ENCODE data around the gene BEND2. TPM values are rescaled to one million over a fixed set of nuclear protein-coding genes. Genes with fewer than 3 reads are reported as not detected.
"Not testable (repeated sequence)": the region's sequence is repeated elsewhere in the genome, so short reads cannot be mapped to it uniquely, and the experiment has no call there.

BEND2 gene
- not detected in 3 replicates for total RNA-seq

GRCh38 chrX:18220786-18221185 lies at the start of gene BEND2:
TSS of gene BEND2 (minus strand) at chrX:18220886. CDS start at chrX:18220750, 136 bp downstream.
- Mint-ChIP-seq H3K9me3 (peaks cover 21% of the 10 kb centered on the region), H3K4me1 (no peaks in the 10 kb centered on the region), H3K4me3 (no peak within 1 kb of the TSS), H3K27ac (no peak within 1 kb of the TSS), H3K36me3 (no peaks in the 10 kb centered on the region), H3K27me3 (ENCODE audit: low read depth) (no peaks in the 10 kb centered on the region)
- DNase-seq (ENCODE audit: low spot score in 2 of 2, unreplicated experiment in 2 of 2) = no peak
- TF ChIP-seq CTCF (IDR thresholded peaks at IDR 0.05; ENCODE audit: unreplicated experiment) = no peak

- DNase-seq (ENCODE audit: low spot score in 2 of 2, unreplicated experiment in 2 of 2) = no peak
- no peaks in the 10 kb centered on the region for H3K4me1 Mint-ChIP-seq
- no peak for TF ChIP-seq CTCF (IDR thresholded peaks at IDR 0.05; ENCODE audit: unreplicated experiment)
- H3K4me3 Mint-ChIP-seq = no peak overlapping the region
- H3K27ac Mint-ChIP-seq = no peak overlapping the region
- H3K9me3 Mint-ChIP-seq = peaks cover 11% of the 10 kb centered on the region
- H3K27me3 Mint-ChIP-seq (ENCODE audit: low read depth) = no peaks in the 10 kb centered on the region
- H3K36me3 Mint-ChIP-seq = peaks cover 24% of the 10 kb centered on the region
Observed at GRCh38 chrX:18255059-18255458, 34.4 kb upstream of the BEND2 start.

GRCh38 chrX:18252644-18253359 lies 32.1 kb upstream of the BEND2 start:
- peaks cover 31% of the 10 kb centered on the region for H3K36me3 Mint-ChIP-seq
- no peaks in the 10 kb centered on the region for H3K4me1 Mint-ChIP-seq
- DNase-seq (ENCODE audit: low spot score in 2 of 2, unreplicated experiment in 2 of 2) = no peak
- H3K27me3 Mint-ChIP-seq (ENCODE audit: low read depth) = no peaks in the 10 kb centered on the region
- no peak for TF ChIP-seq CTCF (IDR thresholded peaks at IDR 0.05; ENCODE audit: unreplicated experiment)
- H3K27ac Mint-ChIP-seq = no peak overlapping the region
- no peak overlapping the region for H3K4me3 Mint-ChIP-seq
- peaks cover 24% of the 10 kb centered on the region for H3K9me3 Mint-ChIP-seq

- not testable (repeated sequence) for H3K4me3 Mint-ChIP-seq; H3K36me3 Mint-ChIP-seq; H3K27ac Mint-ChIP-seq; DNase-seq (ENCODE audit: low spot score in 2 of 2, unreplicated experiment in 2 of 2); H3K27me3 Mint-ChIP-seq (ENCODE audit: low read depth); H3K4me1 Mint-ChIP-seq
- peaks cover 22% of the 10 kb centered on the region for H3K9me3 Mint-ChIP-seq
Observed at GRCh38 chrX:18229646-18230045, 9.0 kb upstream of the BEND2 start.

- TF ChIP-seq CTCF (IDR thresholded peaks at IDR 0.05; ENCODE audit: unreplicated experiment) = no peak
- no peak overlapping the region for H3K4me3 Mint-ChIP-seq
- peaks cover 22% of the 10 kb centered on the region for H3K9me3 Mint-ChIP-seq
- H3K27ac Mint-ChIP-seq = no peak overlapping the region
- no peaks in the 10 kb centered on the region for H3K36me3 Mint-ChIP-seq
- DNase-seq (ENCODE audit: low spot score in 2 of 2, unreplicated experiment in 2 of 2) = no peak
- H3K27me3 Mint-ChIP-seq (ENCODE audit: low read depth) = no peaks in the 10 kb centered on the region
- no peaks in the 10 kb centered on the region for H3K4me1 Mint-ChIP-seq
Observed at GRCh38 chrX:18228069-18228468, 7.4 kb upstream of the BEND2 start.

- Mint-ChIP-seq H3K9me3 (peaks cover 22% of the 10 kb centered on the region), H3K4me3 (no peak overlapping the region), H3K36me3 (no peaks in the 10 kb centered on the region), H3K27me3 (ENCODE audit: low read depth) (no peaks in the 10 kb centered on the region), H3K4me1 (no peaks in the 10 kb centered on the region), H3K27ac (no peak overlapping the region)
- no peak for TF ChIP-seq CTCF (IDR thresholded peaks at IDR 0.05; ENCODE audit: unreplicated experiment)
- no peak for DNase-seq (ENCODE audit: low spot score in 2 of 2, unreplicated experiment in 2 of 2)
Observed at GRCh38 chrX:18227458-18227857, 6.8 kb upstream of the BEND2 start.
